IMR-90 (cell line): ENCODE results near the gene RPH3AL. TPM values are rescaled to one million over a fixed set of nuclear protein-coding genes. Genes with fewer than 3 reads are reported as not detected.

Experiments
- ATAC-seq: fragments of 200-7000 bp; cut with Tn5 transposase; 2 replicates; pipeline ENCODE4 v1.9.1; 2020; ENCODE audit warnings: low read depth, mild to moderate bottlenecking, moderate library complexity
- BruUV-seq: library from RNA; stranded (reverse); fragments of 400-500 nt; replicated peaks from 2 replicates; lab custom pipeline; 2021; lab: Mats Ljungman, UMichigan
- CTCF ChIA-PET: fragments of 300-600 bp; formaldehyde crosslinking; extraction: SDS; loops from one replicate; lab custom pipeline; 2021; ENCODE audit warnings: antibody characterized with exemption; lab: Yijun Ruan, JAX
- POLR2A ChIA-PET: fragments of 300-600 bp; sonication (Branson Sonifier 250); formaldehyde crosslinking; loops from one replicate; lab custom pipeline; 2022; ENCODE audit warnings: antibody characterized with exemption; ENCODE audit not compliant: unreplicated experiment; lab: Charles Lee
- DNase-seq: peaks from one replicate; pipeline ENCODE4 v3.0.0; 2013
- H2AFZ ChIP-seq: replicated peaks from 2 replicates; pipeline ENCODE3; 2013; ENCODE audit warnings: low read length, mild to moderate bottlenecking; ENCODE audit not compliant: poor library complexity
- H2AK5ac ChIP-seq: 2 replicates; pipeline ENCODE4 v1.6.1; 2013; ENCODE audit warnings: low read depth, low read length, inconsistent platforms
- H2AK9ac ChIP-seq: replicated peaks from 2 replicates; pipeline ENCODE3; 2013; ENCODE audit warnings: mild to moderate bottlenecking, low read depth, low read length, moderate library complexity; ENCODE audit not compliant: poor library complexity
- H2BK120ac ChIP-seq: 2 replicates; pipeline ENCODE4 v1.6.1; 2013; ENCODE audit warnings: low read depth, low read length, inconsistent platforms
- H2BK15ac ChIP-seq: 3 replicates; pipeline ENCODE4 v1.6.1; 2013; ENCODE audit warnings: low read depth, low read length, inconsistent platforms
- H2BK20ac ChIP-seq: 2 replicates; pipeline ENCODE4 v1.6.1; 2013; ENCODE audit warnings: low read depth, mild to moderate bottlenecking, inconsistent platforms, low read length, moderate library complexity
- H2BK5ac ChIP-seq: 2 replicates; pipeline ENCODE4 v1.6.1; 2013; ENCODE audit warnings: mild to moderate bottlenecking, low read depth, low read length, inconsistent platforms; ENCODE audit not compliant: poor library complexity, severe bottlenecking
- H3K14ac ChIP-seq: replicated peaks from 2 replicates; pipeline ENCODE4 v1.6.1; 2013; ENCODE audit warnings: low read depth, low read length, inconsistent platforms
- H3K18ac ChIP-seq: 2 replicates; pipeline ENCODE4 v1.6.1; 2013; ENCODE audit warnings: low read depth, low read length, control low read depth
- H3K23ac ChIP-seq: 2 replicates; pipeline ENCODE4 v1.6.1; 2013; ENCODE audit warnings: low read depth, low read length, inconsistent platforms
- H3K27ac ChIP-seq: 2 replicates; pipeline ENCODE4 v1.5.1; 2013; ENCODE audit warnings: mild to moderate bottlenecking, control low read depth, low read length; ENCODE audit not compliant: insufficient read depth
- H3K27me3 ChIP-seq: 2 replicates; pipeline ENCODE4 v1.6.1; 2013; ENCODE audit warnings: low read length; ENCODE audit not compliant: control insufficient read depth, insufficient read depth
- H3K36me3 ChIP-seq: 2 replicates; pipeline ENCODE4 v1.6.1; 2013; ENCODE audit warnings: low read length, mixed read lengths; ENCODE audit not compliant: control insufficient read depth, insufficient read depth
- H3K4ac ChIP-seq: 2 replicates; pipeline ENCODE4 v1.6.1; 2013; ENCODE audit warnings: low read depth, low read length, inconsistent platforms
- H3K4me1 ChIP-seq: 2 replicates; pipeline ENCODE4 v1.6.1; 2013; ENCODE audit warnings: low read length, mixed read lengths; ENCODE audit not compliant: control insufficient read depth, insufficient read depth
- H3K4me2 ChIP-seq: 2 replicates; pipeline ENCODE4 v1.6.1; 2013; ENCODE audit warnings: low read depth, mild to moderate bottlenecking, control low read depth, low read length, moderate library complexity
- H3K4me3 ChIP-seq: 2 replicates; pipeline ENCODE4 v1.5.1; 2013; ENCODE audit warnings: low read depth, mild to moderate bottlenecking, control low read depth, low read length, moderate library complexity; ENCODE audit not compliant: insufficient read depth
- H3K56ac ChIP-seq: 2 replicates; pipeline ENCODE4 v1.6.1; 2013; ENCODE audit warnings: low read length, inconsistent platforms; ENCODE audit not compliant: insufficient read depth; ENCODE audit errors: extremely low read depth
- H3K79me1 ChIP-seq, 2 experiments: 2 replicates each; pipeline ENCODE4 v1.6.1; 2013; ENCODE audit warnings: low read length in 2 of 2, inconsistent platforms in 1 of 2, low read depth in 1 of 2
- H3K9ac ChIP-seq: 2 replicates; pipeline ENCODE4 v1.6.1; 2013; ENCODE audit warnings: low read depth, low read length, control low read depth
- H3K9me1 ChIP-seq: 2 replicates; pipeline ENCODE4 v1.6.1; 2013; ENCODE audit warnings: low read length, inconsistent platforms; ENCODE audit not compliant: insufficient read depth
- H3K9me3 ChIP-seq: 2 replicates; pipeline ENCODE4 v1.6.1; 2013; ENCODE audit warnings: low read length; ENCODE audit not compliant: control insufficient read depth, insufficient read depth
- H4K20me1 ChIP-seq: 2 replicates; pipeline ENCODE4 v1.6.1; 2013; ENCODE audit warnings: low read length, inconsistent platforms; ENCODE audit not compliant: insufficient read depth
- H4K5ac ChIP-seq: 2 replicates; pipeline ENCODE4 v1.6.1; 2013; ENCODE audit warnings: mild to moderate bottlenecking, low read depth, low read length, control low read depth
- H4K8ac ChIP-seq, 2 experiments: 2 replicates each; pipeline ENCODE4 v1.6.1; 2013; ENCODE audit warnings: low read depth in 2 of 2, low read length in 2 of 2, control low read depth in 1 of 2, inconsistent platforms in 1 of 2
- H4K91ac ChIP-seq: 2 replicates; pipeline ENCODE4 v1.6.1; 2013; ENCODE audit warnings: low read depth, low read length, inconsistent platforms; ENCODE audit not compliant: insufficient read depth
- BHLHE40 ChIP-seq: fragments of 150-350 bp; IDR thresholded peaks from 2 replicates; pipeline ENCODE4 v1.6.1; 2016; ENCODE audit warnings: mild to moderate bottlenecking, low read depth, low read length
- MAFK ChIP-seq: IDR thresholded peaks from 2 replicates; pipeline ENCODE4 v1.6.1; 2012; ENCODE audit warnings: low read depth, low read length, improper control_type of control experiment
- NFE2L2 ChIP-seq: fragments of 150-350 bp; IDR thresholded peaks from 2 replicates; pipeline ENCODE4 v1.6.1; 2016; ENCODE audit warnings: low read depth, mild to moderate bottlenecking, low read length
- RCOR1 ChIP-seq: IDR thresholded peaks from 2 replicates; pipeline ENCODE4 v1.6.1; 2012; ENCODE audit warnings: mild to moderate bottlenecking, low read length, improper control_type of control experiment; ENCODE audit not compliant: insufficient replicate concordance
- USF2 ChIP-seq: fragments of 150-350 bp; IDR thresholded peaks from 2 replicates; pipeline ENCODE4 v1.6.1; 2017; ENCODE audit warnings: mild to moderate bottlenecking, antibody characterized with exemption, low read length, low read depth
- WGBS, 2 experiments: methylation state at CpG; one replicate each; pipeline versions ENCODE4 v1.1.5 to v1.1.7; 2013; ENCODE audit warnings: missing lambda C conversion rate in 2 of 2; ENCODE audit not compliant: insufficient read length in 1 of 2; ENCODE audit errors: extremely low coverage in 2 of 2; 5-methylcytosine and 5-hydroxymethylcytosine counted together
- dilution Hi-C: fragments of 300-500 bp; cut with HindIII; formaldehyde crosslinking; loops from one replicate; pipeline ENCODE4 v1.14.3; 2018; ENCODE audit warnings: low sequenced_read_pairs; ENCODE audit not compliant: unreplicated experiment
- in situ Hi-C: fragments of 300-500 bp; cut with MboI; formaldehyde crosslinking; loops from 3 replicates; pipeline ENCODE4 v1.14.3; 2019; ENCODE audit warnings: low sequenced_read_pairs, inconsistent platforms, mixed read lengths
- intact Hi-C: fragments of 100-400 bp; cut with micrococcal nuclease; formaldehyde crosslinking; loops from 2 replicates; pipeline ENCODE4 v1.10.0; 2022
- polyA plus RNA-seq, 3 experiments: library from polyadenylated mRNA; depleted of rRNA; stranded (reverse); fragments of >200 nt; gene quantifications; 2 replicates each; pipeline ENCODE4 v1.2.3, GENCODE V29; 2012; ENCODE audit warnings: low replicate concordance in 1 of 3
- total RNA-seq: library from RNA; depleted of rRNA; stranded (reverse); fragments of >200 nt; gene quantifications from 2 replicates; pipeline ENCODE4 v1.2.3, GENCODE V29; 2012
- TF ChIP-seq, protein P1 (sequence below): conservative IDR thresholded peaks from 2 replicates; pipeline ENCODE4 v1.5.1; 2012; ENCODE audit warnings: mild to moderate bottlenecking, low read depth, low read length, improper control_type of control experiment
- TF ChIP-seq, protein P2 (sequence below): fragments of 150-350 bp; IDR thresholded peaks from 2 replicates; pipeline ENCODE4 v1.6.1; 2016; ENCODE audit warnings: low read depth, mild to moderate bottlenecking, low read length, moderate library complexity, borderline replicate concordance

RPH3AL gene
- total and polyA plus RNA-seq, 2 of the 4 experiments (the other 2 are of a cell fraction) = 1.8 to 2.5 TPM

GRCh38 chr17:333626-334396 lies 18.8 kb downstream of the RPH3AL start:
- Histone ChIP-seq H3K4ac (no peak overlapping the region), H3K14ac (no peak overlapping the region), H3K56ac (no peak overlapping the region), H2AK9ac (no peak overlapping the region), H3K79me1 (no peaks in the 10 kb centered on the region), H2BK20ac (no peak overlapping the region), H2BK15ac (no peak overlapping the region), H3K9me3 (no peaks in the 10 kb centered on the region), H2AFZ (peak overlapping the region; percentile 87), H3K9ac (no peak overlapping the region), H2BK5ac (no peak overlapping the region), H3K36me3 (no peaks in the 10 kb centered on the region), H3K9me1 (no peaks in the 10 kb centered on the region), H2BK120ac (no peak overlapping the region), H3K4me1 (peaks cover 3% of the 10 kb centered on the region; the same call in 1 of the 2 replicates), H4K20me1 (no peaks in the 10 kb centered on the region), H4K5ac (no peak overlapping the region), H3K27ac (no peak overlapping the region), H4K91ac (no peak overlapping the region), H3K23ac (no peak overlapping the region), H3K4me2 (peak overlapping the region; percentile 42; the same call in 1 of the 2 replicates), H4K8ac (no peak overlapping the region), H3K27me3 (peaks cover 35% of the 10 kb centered on the region; the same call in 1 of the 2 replicates), H3K18ac (no peak overlapping the region), H2AK5ac (no peak overlapping the region), H3K4me3 (0 out of 2 replicates have a peak overlapping the region, but pooled peaks have one; percentile 1)
- intact Hi-C loops (no loop called here), dilution Hi-C loops (no loop called here), in situ Hi-C loops (no loop called here)
- WGBS, 2 experiments = 3% methylated on average over 9 of the region's 23 CpGs; no CpG with 5 or more reads in 1 of the 2 experiments
- CTCF ChIA-PET = no interaction called here
- ATAC-seq (peak; percentile 94), DNase-seq (peak; percentile 33)
- BruUV-seq = no TSS peak
- TF ChIP-seq RCOR1 = no peak
- peak; percentile 83 for TF ChIP-seq USF2
- TF ChIP-seq, protein P1, sequence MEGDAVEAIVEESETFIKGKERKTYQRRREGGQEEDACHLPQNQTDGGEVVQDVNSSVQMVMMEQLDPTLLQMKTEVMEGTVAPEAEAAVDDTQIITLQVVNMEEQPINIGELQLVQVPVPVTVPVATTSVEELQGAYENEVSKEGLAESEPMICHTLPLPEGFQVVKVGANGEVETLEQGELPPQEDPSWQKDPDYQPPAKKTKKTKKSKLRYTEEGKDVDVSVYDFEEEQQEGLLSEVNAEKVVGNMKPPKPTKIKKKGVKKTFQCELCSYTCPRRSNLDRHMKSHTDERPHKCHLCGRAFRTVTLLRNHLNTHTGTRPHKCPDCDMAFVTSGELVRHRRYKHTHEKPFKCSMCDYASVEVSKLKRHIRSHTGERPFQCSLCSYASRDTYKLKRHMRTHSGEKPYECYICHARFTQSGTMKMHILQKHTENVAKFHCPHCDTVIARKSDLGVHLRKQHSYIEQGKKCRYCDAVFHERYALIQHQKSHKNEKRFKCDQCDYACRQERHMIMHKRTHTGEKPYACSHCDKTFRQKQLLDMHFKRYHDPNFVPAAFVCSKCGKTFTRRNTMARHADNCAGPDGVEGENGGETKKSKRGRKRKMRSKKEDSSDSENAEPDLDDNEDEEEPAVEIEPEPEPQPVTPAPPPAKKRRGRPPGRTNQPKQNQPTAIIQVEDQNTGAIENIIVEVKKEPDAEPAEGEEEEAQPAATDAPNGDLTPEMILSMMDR = no peak
- no peak for TF ChIP-seq BHLHE40
- no peak for TF ChIP-seq NFE2L2
- TF ChIP-seq, protein P2, sequence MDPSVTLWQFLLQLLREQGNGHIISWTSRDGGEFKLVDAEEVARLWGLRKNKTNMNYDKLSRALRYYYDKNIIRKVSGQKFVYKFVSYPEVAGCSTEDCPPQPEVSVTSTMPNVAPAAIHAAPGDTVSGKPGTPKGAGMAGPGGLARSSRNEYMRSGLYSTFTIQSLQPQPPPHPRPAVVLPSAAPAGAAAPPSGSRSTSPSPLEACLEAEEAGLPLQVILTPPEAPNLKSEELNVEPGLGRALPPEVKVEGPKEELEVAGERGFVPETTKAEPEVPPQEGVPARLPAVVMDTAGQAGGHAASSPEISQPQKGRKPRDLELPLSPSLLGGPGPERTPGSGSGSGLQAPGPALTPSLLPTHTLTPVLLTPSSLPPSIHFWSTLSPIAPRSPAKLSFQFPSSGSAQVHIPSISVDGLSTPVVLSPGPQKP = no peak
- no peak for TF ChIP-seq MAFK
- POLR2A ChIA-PET = no interaction called here
